ENCODE data around the gene DNM1L. TPM values are rescaled to one million over a fixed set of nuclear protein-coding genes. Genes with fewer than 3 reads are reported as not detected.

Gene DNM1L
- total and polyA plus RNA-seq, 2 of the 4 experiments (the other 2 are of a cell fraction) = 44.8 to 70.1 TPM

DNA sequence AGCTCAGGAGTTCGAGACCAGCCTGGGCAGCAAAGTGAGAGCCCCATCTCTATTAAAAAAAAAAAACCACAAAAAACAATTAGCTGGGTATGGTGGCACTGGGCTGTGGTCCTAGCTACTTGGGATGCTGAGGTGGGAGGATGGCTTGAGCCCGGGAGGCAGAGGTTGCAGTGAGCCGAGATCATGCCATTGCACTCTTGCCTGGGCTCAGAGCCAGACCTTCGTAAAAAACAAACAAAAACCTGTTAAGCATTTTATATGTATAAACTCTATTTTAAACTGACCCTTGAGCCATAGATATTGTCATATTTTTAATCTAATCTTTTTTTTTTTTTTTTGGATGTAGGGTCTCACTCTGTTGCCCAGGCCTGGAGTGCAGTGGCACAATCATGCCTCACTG lies 35.7 kb downstream of the DNM1L start:
- Histone ChIP-seq H3K27me3 (ENCODE audit: control insufficient read depth, insufficient read depth, low read length) (no peaks in the 10 kb centered on the region), H2BK120ac (ENCODE audit: low read depth, low read length) (no peak overlapping the region), H3K4me1 (ENCODE audit: control insufficient read depth, insufficient read depth, low read length) (no peaks in the 10 kb centered on the region), H3K23ac (ENCODE audit: low read depth, low read length) (no peak overlapping the region), H2BK5ac (ENCODE audit: low read depth, low read length, poor library complexity, severe bottlenecking) (no peak overlapping the region), H3K27ac (ENCODE audit: insufficient read depth, low read length) (no peak overlapping the region), H3K9me1 (ENCODE audit: insufficient read depth, low read length) (no peaks in the 10 kb centered on the region), H3K9me3 (ENCODE audit: control insufficient read depth, insufficient read depth, low read length) (no peaks in the 10 kb centered on the region), H3K4ac (ENCODE audit: low read depth, low read length) (no peak overlapping the region), H2BK15ac (ENCODE audit: low read depth, low read length) (no peak overlapping the region), H4K8ac (ENCODE audit: low read depth in 2 of 2, low read length in 2 of 2) (no peak overlapping the region), H3K18ac (ENCODE audit: low read depth, low read length) (no peak overlapping the region), H3K36me3 (ENCODE audit: control insufficient read depth, insufficient read depth, low read length) (peaks cover 13% of the 10 kb centered on the region), H4K91ac (ENCODE audit: insufficient read depth, low read depth, low read length) (no peak overlapping the region), H3K9ac (ENCODE audit: low read depth, low read length) (no peak overlapping the region), H2AK9ac (replicated peaks; ENCODE audit: low read depth, low read length, poor library complexity) (no peak overlapping the region), H3K4me3 (ENCODE audit: insufficient read depth, low read depth, low read length) (no peak overlapping the region), H2BK20ac (ENCODE audit: low read depth, low read length) (no peak overlapping the region), H2AK5ac (ENCODE audit: low read depth, low read length) (no peak overlapping the region), H4K20me1 (ENCODE audit: insufficient read depth, low read length) (no peaks in the 10 kb centered on the region), H3K4me2 (ENCODE audit: low read depth, low read length) (no peak overlapping the region), H3K79me1 (ENCODE audit: low read depth in 1 of 2, low read length in 2 of 2) (peaks cover 0 to 5% of the 10 kb centered on the region in 2 experiments; a peak in 1 of 4 replicates), H2AFZ (replicated peaks; ENCODE audit: low read length, poor library complexity) (no peak overlapping the region), H3K56ac (ENCODE audit: extremely low read depth, insufficient read depth, low read length) (no peak overlapping the region), H3K14ac (replicated peaks; ENCODE audit: low read depth, low read length) (no peak overlapping the region), H4K5ac (ENCODE audit: low read depth, low read length) (no peak overlapping the region)
- in situ Hi-C loops (cut with MboI; ENCODE audit: low sequenced_read_pairs) = no loop called here
- TF ChIP-seq SMC3 (IDR thresholded peaks at IDR 0.05; ENCODE audit: low read depth, low read length) (no peak), NFE2L2 (IDR thresholded peaks at IDR 0.05; ENCODE audit: low read depth, low read length) (no peak), RAD21 (IDR thresholded peaks at IDR 0.05; ENCODE audit: low read length) (no peak), RCOR1 (IDR thresholded peaks at IDR 0.05; ENCODE audit: insufficient replicate concordance, low read length) (no peak), MAZ (IDR thresholded peaks at IDR 0.05; ENCODE audit: borderline replicate concordance, low read depth, low read length) (no peak), RFX5 (IDR thresholded peaks at IDR 0.05; ENCODE audit: low read depth, low read length) (no peak), CHD1 (IDR thresholded peaks at IDR 0.05; ENCODE audit: low read depth, low read length) (no peak), FOS (IDR thresholded peaks at IDR 0.05; ENCODE audit: low read depth, low read length) (no peak), BHLHE40 (IDR thresholded peaks at IDR 0.05; ENCODE audit: low read depth, low read length) (no peak)
- TF ChIP-seq, protein P1, sequence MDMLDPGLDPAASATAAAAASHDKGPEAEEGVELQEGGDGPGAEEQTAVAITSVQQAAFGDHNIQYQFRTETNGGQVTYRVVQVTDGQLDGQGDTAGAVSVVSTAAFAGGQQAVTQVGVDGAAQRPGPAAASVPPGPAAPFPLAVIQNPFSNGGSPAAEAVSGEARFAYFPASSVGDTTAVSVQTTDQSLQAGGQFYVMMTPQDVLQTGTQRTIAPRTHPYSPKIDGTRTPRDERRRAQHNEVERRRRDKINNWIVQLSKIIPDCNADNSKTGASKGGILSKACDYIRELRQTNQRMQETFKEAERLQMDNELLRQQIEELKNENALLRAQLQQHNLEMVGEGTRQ (IDR thresholded peaks at IDR 0.05; ENCODE audit: low read depth, low read length) = no peak
- TF ChIP-seq, protein P2, sequence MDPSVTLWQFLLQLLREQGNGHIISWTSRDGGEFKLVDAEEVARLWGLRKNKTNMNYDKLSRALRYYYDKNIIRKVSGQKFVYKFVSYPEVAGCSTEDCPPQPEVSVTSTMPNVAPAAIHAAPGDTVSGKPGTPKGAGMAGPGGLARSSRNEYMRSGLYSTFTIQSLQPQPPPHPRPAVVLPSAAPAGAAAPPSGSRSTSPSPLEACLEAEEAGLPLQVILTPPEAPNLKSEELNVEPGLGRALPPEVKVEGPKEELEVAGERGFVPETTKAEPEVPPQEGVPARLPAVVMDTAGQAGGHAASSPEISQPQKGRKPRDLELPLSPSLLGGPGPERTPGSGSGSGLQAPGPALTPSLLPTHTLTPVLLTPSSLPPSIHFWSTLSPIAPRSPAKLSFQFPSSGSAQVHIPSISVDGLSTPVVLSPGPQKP (IDR thresholded peaks at IDR 0.05; ENCODE audit: borderline replicate concordance, low read depth, low read length) = no peak
- intact Hi-C loops (cut with micrococcal nuclease) = no loop called here
- dilution Hi-C loops (cut with HindIII; ENCODE audit: low sequenced_read_pairs, unreplicated experiment) = no loop called here
- no TSS peak for BruUV-seq (replicated peaks)
- DNase-seq (no peak), ATAC-seq (ENCODE audit: low read depth) (no peak)
- POLR2A ChIA-PET (ENCODE audit: unreplicated experiment) = no interaction called here
- WGBS, 2 experiments (ENCODE audit: extremely low coverage in 2 of 2, insufficient read length in 1 of 2) = no CpG with 5 or more reads among the region's 4 CpGs
- CTCF ChIA-PET = no interaction called here
